Progenitor cell of endocrine pancreas (in vitro differentiated cells): ENCODE measurements around the gene MRPS12. TPM values are rescaled to one million over a fixed set of nuclear protein-coding genes. Genes with fewer than 3 reads are reported as not detected.

Experiments used
- DNase-seq: peaks from one replicate; pipeline ENCODE4 v3.0.0; 2021; ENCODE audit warnings: low spot score; ENCODE audit not compliant: unreplicated experiment
- H3K27ac Mint-ChIP-seq: 2 replicates; pipeline ENCODE4 v1.8.0; 2021; ENCODE audit warnings: mild to moderate bottlenecking, moderate library complexity, mixed read lengths
- H3K27me3 Mint-ChIP-seq: 2 replicates; pipeline ENCODE4 v1.8.0; 2021; ENCODE audit warnings: mixed read lengths
- H3K36me3 Mint-ChIP-seq: 2 replicates; pipeline ENCODE4 v1.8.0; 2022; ENCODE audit warnings: mixed read lengths; ENCODE audit not compliant: insufficient read depth
- H3K4me1 Mint-ChIP-seq: 2 replicates; pipeline ENCODE4 v1.8.0; 2021; ENCODE audit warnings: low read depth, mixed read lengths
- H3K4me3 Mint-ChIP-seq: 2 replicates; pipeline ENCODE4 v1.8.0; 2021; ENCODE audit warnings: low read depth, mild to moderate bottlenecking, moderate library complexity, mixed read lengths
- H3K9me3 Mint-ChIP-seq: 2 replicates; pipeline ENCODE4 v1.8.0; 2021; ENCODE audit warnings: low read depth, mixed read lengths
- CTCF ChIP-seq: fragments of 200-600 bp; sonication (generic); IDR thresholded peaks from one replicate; pipeline ENCODE4 v1.5.0; 2021; ENCODE audit warnings: antibody characterized with exemption, mild to moderate bottlenecking; ENCODE audit not compliant: unreplicated experiment
- total RNA-seq: library from RNA; stranded (reverse); gene quantifications from 2 replicates; pipeline ENCODE4 v1.2.1, GENCODE V29; 2021

MRPS12 gene
- total RNA-seq, 1 donor from 2014 or later, result 26.7 TPM

GRCh38 chr19:38921420-38922274 lies 9.1 kb upstream of the MRPS12 start:
- H3K36me3 Mint-ChIP-seq, result peaks cover 14% of the 10 kb centered on the region
- TF ChIP-seq CTCF, result no peak
- no peak overlapping the region for H3K27ac Mint-ChIP-seq
- no peaks in the 10 kb centered on the region for H3K4me1 Mint-ChIP-seq
- no peaks in the 10 kb centered on the region for H3K27me3 Mint-ChIP-seq
- DNase-seq, result no peak
- H3K9me3 Mint-ChIP-seq, result no peaks in the 10 kb centered on the region
- H3K4me3 Mint-ChIP-seq, result no peak overlapping the region

DNA sequence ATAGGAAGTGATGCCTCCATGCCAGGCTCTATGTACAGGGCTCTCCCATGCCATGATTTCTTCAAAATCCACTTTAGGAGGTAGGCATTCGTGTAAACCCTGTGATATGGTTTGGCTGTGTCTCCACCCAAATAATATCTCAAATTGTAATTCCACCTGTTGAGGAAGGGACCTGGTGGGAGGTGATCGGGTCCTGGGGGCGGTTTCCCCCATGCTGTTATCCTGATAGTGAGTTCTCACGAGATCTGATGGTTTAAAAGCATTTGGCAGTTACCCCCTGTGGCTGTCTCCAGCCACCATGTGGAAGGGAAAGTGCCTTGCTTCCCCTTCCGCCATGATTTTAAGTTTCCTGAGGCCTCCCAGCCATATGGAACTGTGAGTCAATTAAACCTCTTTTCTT lies 8.3 kb upstream of the MRPS12 start:
- H3K4me3 Mint-ChIP-seq, result no peak overlapping the region
- no peak for TF ChIP-seq CTCF
- no peaks in the 10 kb centered on the region for H3K9me3 Mint-ChIP-seq
- H3K4me1 Mint-ChIP-seq, result no peaks in the 10 kb centered on the region
- H3K27me3 Mint-ChIP-seq, result no peaks in the 10 kb centered on the region
- H3K27ac Mint-ChIP-seq, result no peak overlapping the region
- H3K36me3 Mint-ChIP-seq, result peaks cover 14% of the 10 kb centered on the region
- DNase-seq, result no peak

GRCh38 chr19:38924388-38924787 lies 6.4 kb upstream of the MRPS12 start:
- Mint-ChIP-seq H3K9me3 (no peaks in the 10 kb centered on the region), H3K4me1 (no peaks in the 10 kb centered on the region), H3K27me3 (no peaks in the 10 kb centered on the region), H3K36me3 (peaks cover 14% of the 10 kb centered on the region), H3K27ac (no peak overlapping the region), H3K4me3 (no peak overlapping the region)
- DNase-seq, result no peak
- TF ChIP-seq CTCF, result no peak

DNA sequence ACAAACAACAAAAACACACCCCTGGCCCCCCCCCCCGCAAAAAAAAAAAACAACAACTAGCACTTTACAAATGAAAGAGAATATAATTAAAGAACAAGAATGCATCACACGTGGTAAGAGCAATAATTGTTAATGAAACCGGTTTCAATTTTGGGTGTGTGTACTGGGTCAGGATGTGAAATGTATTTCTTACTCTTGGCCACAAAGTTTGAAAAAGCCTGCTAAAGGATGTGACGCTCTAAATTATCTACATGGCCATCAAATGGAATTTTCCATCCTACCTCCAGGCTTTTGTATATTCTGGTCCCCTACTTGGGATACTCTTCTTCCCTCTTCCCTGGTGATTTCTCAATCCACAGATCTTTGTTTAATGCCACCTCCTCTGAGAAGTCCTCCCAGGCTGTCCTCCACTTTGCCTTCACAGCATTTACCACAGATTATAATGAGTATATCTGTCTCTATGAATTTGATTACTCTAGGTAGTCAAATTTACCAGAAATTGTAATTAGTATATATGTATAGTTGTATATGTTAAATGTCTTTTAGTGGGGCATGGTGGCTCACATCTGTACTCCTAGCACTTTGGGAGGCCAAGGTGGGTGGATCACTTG lies 2.2 kb upstream of the MRPS12 start:
- peak overlapping the region; percentile 59 for H3K27ac Mint-ChIP-seq
- no peaks in the 10 kb centered on the region for H3K27me3 Mint-ChIP-seq
- H3K4me1 Mint-ChIP-seq, result peaks cover 14% of the 10 kb centered on the region
- no peak for DNase-seq
- H3K4me3 Mint-ChIP-seq, result no peak overlapping the region
- TF ChIP-seq CTCF, result no peak
- H3K36me3 Mint-ChIP-seq, result peaks cover 15% of the 10 kb centered on the region
- no peaks in the 10 kb centered on the region for H3K9me3 Mint-ChIP-seq

GRCh38 chr19:38929929-38930775 lies 592 bp upstream of the MRPS12 start, which contains the start of gene SARS2:
TSS of gene SARS2 (minus strand) at chr19:38930763. CDS start at chr19:38930736, 27 bp downstream.
- peak; percentile 100 for TF ChIP-seq CTCF
- peaks cover 14% of the 10 kb centered on the region for H3K4me1 Mint-ChIP-seq

More at GRCh38 chr19:38929929-38930775, 592 bp upstream of the MRPS12 start, which contains the start of gene SARS2:
- peaks cover 25% of the 10 kb centered on the region for H3K36me3 Mint-ChIP-seq
- H3K4me3 Mint-ChIP-seq, result peak within 1 kb of the TSS; percentile 99
- no peaks in the 10 kb centered on the region for H3K27me3 Mint-ChIP-seq
- H3K9me3 Mint-ChIP-seq, result peaks cover 6% of the 10 kb centered on the region
- DNase-seq, result peak; percentile 92
- peak within 1 kb of the TSS; percentile 99 for H3K27ac Mint-ChIP-seq
